NCI-H82 treated with DMSO at 0.1 percent for 48 hours (cell line): ENCODE measurements around the gene PBOV1.

Experiments
- DNase-seq: peaks from one replicate; lab custom pipeline; 2025; ENCODE audit not compliant: unreplicated experiment; lab: John Stamatoyannopoulos, UW

The PBOV1 gene

GRCh38 chr6:138218449-138218848 lies at the start of gene PBOV1:
Gene PBOV1 (minus strand): TSS chr6:138218491. CDS start chr6:138218395, 96 bp downstream.
- DNase-seq: no peak

DNA sequence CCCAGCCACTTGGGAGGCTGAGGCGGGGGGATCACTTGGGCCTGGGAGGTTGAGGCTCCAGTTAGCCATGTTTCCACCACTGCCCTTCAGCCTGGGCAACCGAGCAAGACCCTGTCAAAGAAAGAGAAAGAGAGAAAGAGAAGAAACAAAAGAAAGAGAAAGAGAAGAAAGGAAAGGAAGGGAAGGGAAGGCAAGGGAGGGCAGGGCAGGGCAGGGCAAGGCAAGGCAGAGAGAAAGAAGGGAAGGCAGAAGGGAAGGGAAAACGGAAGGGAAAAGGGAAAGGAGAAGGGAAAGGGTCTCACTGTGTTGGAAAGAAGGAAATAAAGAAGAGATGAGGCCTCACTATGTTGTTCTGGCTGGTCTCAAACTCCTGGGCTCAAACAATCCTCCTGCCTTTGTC lies 47.8 kb upstream of the PBOV1 start:
- DNase-seq: no peak

DNA sequence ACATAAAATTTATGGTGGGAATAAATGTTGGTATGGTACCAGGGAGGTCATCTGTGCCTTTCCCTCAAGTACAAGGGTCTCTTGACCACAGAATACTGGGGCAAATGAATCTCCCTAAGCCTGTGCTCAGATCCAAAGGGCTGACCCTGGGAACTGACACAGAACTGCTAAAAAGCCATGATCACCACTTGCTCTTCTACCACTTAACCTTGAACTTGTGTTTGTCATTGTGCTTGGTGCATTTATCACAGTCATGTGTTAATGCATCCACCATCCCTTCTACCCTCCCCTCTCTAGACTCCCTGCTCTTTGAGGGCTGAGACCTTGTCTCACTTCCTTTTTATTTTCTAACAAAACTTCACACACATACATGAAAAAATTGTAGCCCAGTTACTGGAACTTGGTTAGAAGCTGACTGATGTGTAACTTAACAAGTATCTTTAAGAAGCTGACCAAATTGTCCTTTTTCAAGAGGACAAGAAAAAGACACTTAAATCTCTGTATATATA lies 46.1 kb upstream of the PBOV1 start:
- no peak for DNase-seq

- no peak for DNase-seq
Measured at GRCh38 chr6:138263963-138264362, 45.7 kb upstream of the PBOV1 start.

DNA sequence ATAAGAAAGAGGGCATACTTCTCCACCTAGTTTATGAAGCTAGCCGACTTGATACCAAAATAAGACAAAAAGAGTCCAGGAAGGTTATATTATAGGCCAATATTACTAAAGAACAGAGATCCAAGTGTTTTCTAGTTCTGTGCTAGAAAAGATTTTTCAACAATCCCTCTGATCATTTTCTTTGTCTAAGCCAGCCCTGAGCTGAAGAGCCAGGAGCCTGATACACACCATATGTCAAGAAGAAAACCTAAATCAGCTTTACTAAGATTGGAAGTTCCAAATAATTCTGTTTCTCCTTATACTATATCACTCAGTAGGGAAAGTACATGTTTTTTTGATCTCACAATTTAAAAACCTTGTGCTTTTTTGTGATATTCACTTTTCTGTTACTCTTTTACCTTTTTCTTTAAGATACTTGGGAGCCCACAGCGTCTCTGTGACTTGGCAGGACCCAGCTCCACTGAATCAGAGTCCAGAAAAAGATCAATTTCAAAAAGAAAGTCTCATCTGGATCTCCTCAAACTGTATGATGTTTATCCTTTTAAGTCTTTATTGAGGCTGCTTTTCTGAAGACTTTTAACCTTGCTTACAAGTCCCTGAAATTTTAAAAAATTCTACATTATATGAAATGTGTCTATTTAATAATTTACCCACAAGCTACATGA lies 43.0 kb upstream of the PBOV1 start:
- DNase-seq: no peak

GRCh38 chr6:138258991-138259390 lies 40.7 kb upstream of the PBOV1 start:
- no peak for DNase-seq

- no peak for DNase-seq
Measured at GRCh38 chr6:138258197-138258596, 39.9 kb upstream of the PBOV1 start.

DNA sequence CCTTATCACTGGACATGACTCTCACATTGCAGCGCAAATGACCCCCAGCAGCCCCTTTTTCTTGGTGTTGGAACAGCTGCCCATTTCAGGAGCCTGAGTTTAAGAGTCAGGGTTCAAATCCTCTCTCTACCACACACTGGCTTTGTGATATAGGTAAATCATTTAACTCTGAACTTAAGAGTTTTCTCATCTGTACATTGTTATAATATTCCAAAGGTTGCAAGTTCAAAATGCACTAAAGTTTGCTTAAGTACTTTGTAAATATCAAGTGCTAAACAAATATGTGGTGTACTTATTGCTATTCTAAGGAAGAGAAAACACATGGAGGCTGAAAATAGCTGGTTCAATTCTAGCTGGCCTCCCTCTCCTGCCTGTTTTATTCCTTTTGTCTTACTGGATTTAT lies 39.3 kb upstream of the PBOV1 start:
- no peak for DNase-seq

- DNase-seq: no peak
Measured at GRCh38 chr6:138255443-138255842, 37.2 kb upstream of the PBOV1 start.

DNA sequence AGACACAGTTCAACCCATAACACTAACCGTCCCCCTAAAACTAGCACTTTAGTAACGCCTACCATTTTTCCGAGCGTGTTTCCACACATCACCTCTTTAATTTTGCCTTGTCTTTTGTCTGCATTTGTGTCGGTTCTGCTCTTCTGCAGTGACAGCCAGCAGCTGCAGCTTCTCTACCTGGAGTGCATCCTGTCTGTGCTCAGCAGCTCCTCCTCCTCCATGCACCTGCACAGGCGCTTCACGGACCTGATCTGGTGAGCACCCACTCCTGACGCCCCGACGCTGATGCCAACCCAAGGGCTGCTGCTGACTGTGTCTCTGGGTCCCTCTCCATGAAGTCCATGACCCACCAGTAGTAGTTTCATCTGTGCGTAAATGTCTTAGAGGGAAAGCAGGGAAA lies 35.4 kb upstream of the PBOV1 start:
- DNase-seq: no peak

GRCh38 chr6:138250513-138251247 lies 32.4 kb upstream of the PBOV1 start:
- no peak for DNase-seq

- DNase-seq: no peak
Measured at GRCh38 chr6:138250053-138250452, 31.8 kb upstream of the PBOV1 start.

DNA sequence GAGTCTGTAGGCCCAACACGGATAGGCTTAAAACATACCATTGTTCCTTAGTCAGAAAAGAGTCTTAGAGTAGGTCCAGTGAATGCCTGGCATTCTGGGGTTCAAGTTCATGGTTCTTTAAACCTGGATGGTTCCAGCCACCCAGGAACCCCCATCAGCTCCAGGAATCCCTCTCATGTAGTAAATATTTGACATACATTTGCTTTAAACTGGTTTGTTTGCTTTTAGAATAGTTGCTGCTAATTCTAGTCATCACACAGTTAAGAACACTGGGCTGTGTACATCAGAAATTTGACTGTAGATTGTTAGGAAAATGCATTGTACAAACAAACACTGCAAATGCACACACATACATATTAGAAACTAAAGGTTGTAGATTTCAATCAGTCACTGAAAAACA lies 30.6 kb upstream of the PBOV1 start:
- no peak for DNase-seq

- DNase-seq: no peak
Measured at GRCh38 chr6:138248011-138248410, 29.7 kb upstream of the PBOV1 start.

GRCh38 chr6:138246650-138247440 lies 28.6 kb upstream of the PBOV1 start:
- no peak for DNase-seq

DNA sequence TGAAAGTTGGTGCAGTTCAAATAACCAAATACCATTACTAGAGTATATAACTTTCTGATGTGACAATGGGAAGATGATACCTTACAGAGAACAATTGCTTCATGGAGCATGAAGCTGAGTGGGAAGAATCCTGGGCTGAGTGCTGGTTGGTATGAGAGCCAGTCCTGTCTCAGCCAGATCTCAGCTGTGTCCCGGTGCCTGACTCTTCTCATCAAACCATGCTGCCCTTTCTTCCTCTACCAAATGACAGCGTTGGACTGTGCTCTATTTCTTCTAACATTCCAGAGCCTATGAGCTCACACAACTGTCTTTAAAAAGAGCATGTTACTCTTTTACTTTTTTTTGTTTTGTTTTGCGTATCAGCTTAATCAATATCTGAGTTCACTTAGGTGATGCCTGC lies 27.5 kb upstream of the PBOV1 start:
- no peak for DNase-seq

- DNase-seq: no peak
Measured at GRCh38 chr6:138242987-138243592, 24.8 kb upstream of the PBOV1 start.

DNA sequence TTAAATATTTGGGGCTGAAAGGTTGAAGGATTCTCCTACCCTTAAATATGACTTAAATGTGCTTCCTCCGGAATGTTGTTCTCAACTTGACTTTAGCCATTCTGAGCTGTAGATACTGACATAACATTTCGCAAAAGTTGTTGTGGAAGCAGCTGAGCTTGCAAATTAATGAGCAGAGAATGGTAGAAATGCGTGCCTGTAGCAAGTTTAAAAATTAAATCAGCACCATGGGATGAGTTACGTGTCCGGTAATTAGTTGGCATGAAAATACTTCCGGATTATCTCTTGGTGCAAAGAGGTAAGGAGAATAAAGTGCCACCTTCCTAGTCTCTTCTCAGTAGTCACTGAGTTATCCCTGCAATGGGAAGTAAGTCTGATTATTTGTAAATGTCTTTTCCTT lies 23.6 kb upstream of the PBOV1 start:
- DNase-seq: no peak

- no peak for DNase-seq
Measured at GRCh38 chr6:138241381-138241780, 23.1 kb upstream of the PBOV1 start.

GRCh38 chr6:138240476-138241245 lies 22.4 kb upstream of the PBOV1 start:
- no peak for DNase-seq

DNA sequence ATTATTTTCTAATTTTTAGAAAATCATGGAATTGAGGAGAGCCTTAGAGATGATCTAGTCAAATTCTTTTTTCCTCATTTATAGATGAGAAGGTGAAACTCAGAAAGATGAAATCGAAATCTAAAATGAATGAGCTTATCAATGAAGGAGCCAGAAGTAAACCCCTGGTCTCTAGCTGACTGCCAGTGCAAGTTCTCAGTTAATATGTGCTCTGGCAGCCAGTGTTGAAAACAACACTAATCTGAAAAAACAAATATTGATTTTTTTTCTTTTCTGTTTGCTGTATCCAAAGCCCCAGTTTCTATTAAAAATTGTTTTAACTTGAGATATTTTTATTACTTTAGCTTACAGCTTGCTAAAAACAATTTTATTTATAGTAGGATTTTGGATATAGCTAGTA lies 21.5 kb upstream of the PBOV1 start:
- DNase-seq: no peak
